Measurements from ENCODE around the gene NCBP2L. TPM values are rescaled to one million over a fixed set of nuclear protein-coding genes. Genes with fewer than 3 reads are reported as not detected.

NCBP2L gene
- total RNA-seq, 1 experiment from 2014 or later = 0.20 TPM

GRCh38 chrX:107752714-107753113 lies 24.8 kb upstream of the NCBP2L start (continued):
- TF ChIP-seq SP1 (CRISPR knock-in tag; conservative IDR thresholded peaks at IDR 0.05) (no peak), TEAD1 (CRISPR knock-in tag; IDR thresholded peaks at IDR 0.05) (no peak), JUN (CRISPR knock-in tag; IDR thresholded peaks at IDR 0.05) (no peak), PRRX2 (CRISPR knock-in tag; IDR thresholded peaks at IDR 0.05) (no peak), ZNF219 (CRISPR knock-in tag; IDR thresholded peaks at IDR 0.05; ENCODE audit: borderline replicate concordance) (no peak), FOXP4 (CRISPR knock-in tag; IDR thresholded peaks at IDR 0.05) (no peak)

- Mint-ChIP-seq H3K4me1 (peaks cover 33% of the 10 kb centered on the region), H3K27me3 (ENCODE audit: low read depth) (no peaks in the 10 kb centered on the region; the same call in 1 of the 2 replicates), H3K36me3 (no peaks in the 10 kb centered on the region), H3K4me3 (no peak overlapping the region), H3K27ac (no peak overlapping the region), H3K9me3 (no peaks in the 10 kb centered on the region)
- DNase-seq (ENCODE audit: low spot score) = no peak
- CTCF ChIA-PET = interaction anchor here (0.8 to 2.0 kb wide), 3 partner anchors 23 to 93 kb away, joined by 3 to 4 read pairs (median 3); partner anchors contain the start of gene TSC22D3
- ATAC-seq = no peak
- POLR2A ChIA-PET = no interaction called here
- no peak for TF ChIP-seq IRF2 (CRISPR knock-in tag; IDR thresholded peaks at IDR 0.05; ENCODE audit: borderline replicate concordance, low read depth)
- no peak for TF ChIP-seq ARID4B (CRISPR knock-in tag; IDR thresholded peaks at IDR 0.05; ENCODE audit: borderline replicate concordance)
- TF ChIP-seq USF2 (CRISPR knock-in tag; IDR thresholded peaks at IDR 0.05) = no peak
- no peak for TF ChIP-seq ZNF232 (CRISPR knock-in tag; IDR thresholded peaks at IDR 0.05)
- no peak for TF ChIP-seq E2F5 (CRISPR knock-in tag; IDR thresholded peaks at IDR 0.05)
- no peak for TF ChIP-seq ZNF416 (CRISPR knock-in tag; IDR thresholded peaks at IDR 0.05)
- TF ChIP-seq ZNF263 (CRISPR knock-in tag; IDR thresholded peaks at IDR 0.05; ENCODE audit: low read depth) = no peak
- no peak for TF ChIP-seq ELF4 (CRISPR knock-in tag; IDR thresholded peaks at IDR 0.05; ENCODE audit: low read depth)
- TF ChIP-seq ESRRA (CRISPR knock-in tag; IDR thresholded peaks at IDR 0.05; ENCODE audit: borderline replicate concordance) = no peak
- no peak for TF ChIP-seq FOXP4 (CRISPR knock-in tag; IDR thresholded peaks at IDR 0.05)
- no peak for TF ChIP-seq E2F4 (CRISPR knock-in tag; IDR thresholded peaks at IDR 0.05; ENCODE audit: borderline replicate concordance, low read depth)
- no peak for TF ChIP-seq TP53 (CRISPR knock-in tag; IDR thresholded peaks at IDR 0.05)
- no peak for TF ChIP-seq CREB1 (CRISPR knock-in tag; IDR thresholded peaks at IDR 0.05)
- TF ChIP-seq ZNF423 (CRISPR knock-in tag; IDR thresholded peaks at IDR 0.05) = no peak
- TF ChIP-seq GRHL2 (CRISPR knock-in tag; IDR thresholded peaks at IDR 0.05; ENCODE audit: insufficient replicate concordance, severe bottlenecking) = no peak
- TF ChIP-seq PRDM15 (CRISPR knock-in tag; IDR thresholded peaks at IDR 0.05) = no peak
- TF ChIP-seq NR1H2 (CRISPR knock-in tag; IDR thresholded peaks at IDR 0.05) = no peak
Measured at GRCh38 chrX:107753187-107753586, 24.3 kb upstream of the NCBP2L start.
